ENCODE results near the gene CCDC134. TPM values are rescaled to one million over a fixed set of nuclear protein-coding genes. Genes with fewer than 3 reads are reported as not detected.

Gene CCDC134
- polyA plus RNA-seq, 1 of the 3 experiments (the other 2 are of a cell fraction), result 2.0 TPM

- no peaks in the 10 kb centered on the region for H3K27me3 ChIP-seq (ENCODE audit: insufficient read depth)
- H3K79me2 ChIP-seq (ENCODE audit: insufficient read depth), result no peaks in the 10 kb centered on the region
- H2AFZ ChIP-seq (ENCODE audit: low read depth), result no peak overlapping the region
- TF ChIP-seq NFIC (IDR thresholded peaks at IDR 0.05; ENCODE audit: borderline replicate concordance) (no peak), GATA2 (CRISPR knock-in tag; IDR thresholded peaks at IDR 0.05) (no peak), REST (IDR thresholded peaks at IDR 0.05; ENCODE audit: low read depth, low read length) (no peak), USF2 (IDR thresholded peaks at IDR 0.05; ENCODE audit: borderline replicate concordance, low read depth, low read length) (no peak), MEF2A (IDR thresholded peaks at IDR 0.05; ENCODE audit: borderline replicate concordance, low read depth) (no peak)
- TF ChIP-seq, protein P1, sequence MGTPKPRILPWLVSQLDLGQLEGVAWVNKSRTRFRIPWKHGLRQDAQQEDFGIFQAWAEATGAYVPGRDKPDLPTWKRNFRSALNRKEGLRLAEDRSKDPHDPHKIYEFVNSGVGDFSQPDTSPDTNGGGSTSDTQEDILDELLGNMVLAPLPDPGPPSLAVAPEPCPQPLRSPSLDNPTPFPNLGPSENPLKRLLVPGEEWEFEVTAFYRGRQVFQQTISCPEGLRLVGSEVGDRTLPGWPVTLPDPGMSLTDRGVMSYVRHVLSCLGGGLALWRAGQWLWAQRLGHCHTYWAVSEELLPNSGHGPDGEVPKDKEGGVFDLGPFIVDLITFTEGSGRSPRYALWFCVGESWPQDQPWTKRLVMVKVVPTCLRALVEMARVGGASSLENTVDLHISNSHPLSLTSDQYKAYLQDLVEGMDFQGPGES (IDR thresholded peaks at IDR 0.05; ENCODE audit: low read depth, low read length), result no peak
- H3K27ac ChIP-seq (ENCODE audit: low read depth in 2 of 2, low read length in 1 of 2), result no peak overlapping the region
- H3K9ac ChIP-seq, result no peak overlapping the region
- CTCF ChIA-PET, result interaction anchor here (1.0 to 1.4 kb wide), 2 partner anchors 121 to 123 kb away, joined by 3 to 5 read pairs; no protein-coding TSS in a partner anchor
- no peak for DNase-seq
- no peaks in the 10 kb centered on the region for H4K20me1 ChIP-seq (ENCODE audit: insufficient read depth)
- no peak overlapping the region for H3K4me3 ChIP-seq (ENCODE audit: low read depth in 2 of 2, low read length in 1 of 2)
- POLR2A ChIA-PET, result no interaction called here
- H3K4me1 ChIP-seq (ENCODE audit: control insufficient read depth in 1 of 2, insufficient read depth in 2 of 2, low read depth in 1 of 2, low read length in 1 of 2), result no peaks in the 10 kb centered on the region
- no peak overlapping the region for H3K4me2 ChIP-seq
- H3K36me3 ChIP-seq (replicated peaks in 1 of 2; ENCODE audit: control insufficient read depth in 1 of 2, insufficient read depth in 2 of 2, low read length in 1 of 2), result no peaks in the 10 kb centered on the region
- H3K9me3 ChIP-seq, result no peaks in the 10 kb centered on the region
- 94% methylated on average over 4 of the region's 5 CpGs for WGBS (ENCODE audit: low lambda C conversion rate)
- H3K9me2 ChIP-seq, result no peaks in the 10 kb centered on the region
- H3F3A ChIP-seq (replicated peaks; ENCODE audit: insufficient read depth), result no peaks in the 10 kb centered on the region
Observed at GRCh38 chr22:41818011-41818410, 17.5 kb downstream of the CCDC134 start.

DNA sequence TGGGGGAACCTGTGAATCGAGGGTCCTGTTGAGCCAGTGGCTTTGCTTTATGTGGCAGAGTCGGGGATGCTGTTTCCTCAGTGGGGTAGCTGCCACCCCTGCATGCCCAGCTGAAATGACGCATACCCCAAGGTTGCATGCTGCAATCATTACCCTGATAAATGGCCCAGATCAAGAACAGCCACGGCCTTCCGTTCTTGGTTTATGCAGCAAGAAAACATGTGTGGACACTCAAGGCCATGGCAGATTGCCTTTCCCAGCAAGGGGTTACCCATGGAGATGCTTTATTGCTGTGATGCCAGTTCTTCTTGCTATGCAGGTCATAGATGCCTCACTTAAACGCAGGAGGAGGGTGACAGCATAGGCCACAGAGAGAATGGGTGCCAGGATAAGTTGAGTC, 18.1 kb downstream of the CCDC134 start:
- H3K4me2 ChIP-seq, result no peak overlapping the region
- H3K27ac ChIP-seq (ENCODE audit: low read depth in 2 of 2, low read length in 1 of 2), result no peak overlapping the region
- no peak overlapping the region for H3K4me3 ChIP-seq (ENCODE audit: low read depth in 2 of 2, low read length in 1 of 2)
- WGBS (ENCODE audit: low lambda C conversion rate), result 100% methylated on average over 2 of the region's 6 CpGs
- no peak overlapping the region for H2AFZ ChIP-seq (ENCODE audit: low read depth)
- no peak for TF ChIP-seq RXRA (IDR thresholded peaks at IDR 0.05; ENCODE audit: borderline replicate concordance, low read depth)
- TF ChIP-seq FOXJ3 (CRISPR knock-in tag; IDR thresholded peaks at IDR 0.05), result no peak
- TF ChIP-seq TCF12 (IDR thresholded peaks at IDR 0.05), result no peak
- TF ChIP-seq RFX5 (IDR thresholded peaks at IDR 0.05; ENCODE audit: low read length), result no peak
- TF ChIP-seq SMC3 (IDR thresholded peaks at IDR 0.05; ENCODE audit: low read depth, low read length), result no peak
- TF ChIP-seq, protein P2, sequence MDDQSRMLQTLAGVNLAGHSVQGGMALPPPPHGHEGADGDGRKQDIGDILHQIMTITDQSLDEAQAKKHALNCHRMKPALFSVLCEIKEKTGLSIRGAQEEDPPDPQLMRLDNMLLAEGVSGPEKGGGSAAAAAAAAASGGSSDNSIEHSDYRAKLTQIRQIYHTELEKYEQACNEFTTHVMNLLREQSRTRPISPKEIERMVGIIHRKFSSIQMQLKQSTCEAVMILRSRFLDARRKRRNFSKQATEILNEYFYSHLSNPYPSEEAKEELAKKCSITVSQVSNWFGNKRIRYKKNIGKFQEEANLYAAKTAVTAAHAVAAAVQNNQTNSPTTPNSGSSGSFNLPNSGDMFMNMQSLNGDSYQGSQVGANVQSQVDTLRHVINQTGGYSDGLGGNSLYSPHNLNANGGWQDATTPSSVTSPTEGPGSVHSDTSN (IDR thresholded peaks at IDR 0.05), result no peak
- no peak for TF ChIP-seq NRF1 (IDR thresholded peaks at IDR 0.05; ENCODE audit: low read depth, low read length)
- TF ChIP-seq TAF1 (IDR thresholded peaks at IDR 0.05; ENCODE audit: borderline replicate concordance, low read depth, low read length), result no peak
- no peaks in the 10 kb centered on the region for H3K79me2 ChIP-seq (ENCODE audit: insufficient read depth)
- H3K9me2 ChIP-seq, result no peaks in the 10 kb centered on the region
- H3F3A ChIP-seq (replicated peaks; ENCODE audit: insufficient read depth), result no peaks in the 10 kb centered on the region
- ChIA-PET CTCF (interaction anchor here (1.0 to 1.4 kb wide), 2 partner anchors 122 kb away, joined by 3 to 5 read pairs; no protein-coding TSS in a partner anchor), POLR2A (no interaction called here)
- no peaks in the 10 kb centered on the region for H4K20me1 ChIP-seq (ENCODE audit: insufficient read depth)
- no peaks in the 10 kb centered on the region for H3K36me3 ChIP-seq (replicated peaks in 1 of 2; ENCODE audit: control insufficient read depth in 1 of 2, insufficient read depth in 2 of 2, low read length in 1 of 2)
- H3K27me3 ChIP-seq (ENCODE audit: insufficient read depth), result no peaks in the 10 kb centered on the region
- H3K9me3 ChIP-seq, result no peaks in the 10 kb centered on the region
- H3K4me1 ChIP-seq (ENCODE audit: control insufficient read depth in 1 of 2, insufficient read depth in 2 of 2, low read depth in 1 of 2, low read length in 1 of 2), result no peaks in the 10 kb centered on the region
- DNase-seq, result no peak
- H3K9ac ChIP-seq, result no peak overlapping the region
